ENCODE results near the gene SLC16A3. TPM values are rescaled to one million over a fixed set of nuclear protein-coding genes. Genes with fewer than 3 reads are reported as not detected.

Gene SLC16A3
- total RNA-seq, 1 donor from 2014 or later: 1.5 TPM

DNA sequence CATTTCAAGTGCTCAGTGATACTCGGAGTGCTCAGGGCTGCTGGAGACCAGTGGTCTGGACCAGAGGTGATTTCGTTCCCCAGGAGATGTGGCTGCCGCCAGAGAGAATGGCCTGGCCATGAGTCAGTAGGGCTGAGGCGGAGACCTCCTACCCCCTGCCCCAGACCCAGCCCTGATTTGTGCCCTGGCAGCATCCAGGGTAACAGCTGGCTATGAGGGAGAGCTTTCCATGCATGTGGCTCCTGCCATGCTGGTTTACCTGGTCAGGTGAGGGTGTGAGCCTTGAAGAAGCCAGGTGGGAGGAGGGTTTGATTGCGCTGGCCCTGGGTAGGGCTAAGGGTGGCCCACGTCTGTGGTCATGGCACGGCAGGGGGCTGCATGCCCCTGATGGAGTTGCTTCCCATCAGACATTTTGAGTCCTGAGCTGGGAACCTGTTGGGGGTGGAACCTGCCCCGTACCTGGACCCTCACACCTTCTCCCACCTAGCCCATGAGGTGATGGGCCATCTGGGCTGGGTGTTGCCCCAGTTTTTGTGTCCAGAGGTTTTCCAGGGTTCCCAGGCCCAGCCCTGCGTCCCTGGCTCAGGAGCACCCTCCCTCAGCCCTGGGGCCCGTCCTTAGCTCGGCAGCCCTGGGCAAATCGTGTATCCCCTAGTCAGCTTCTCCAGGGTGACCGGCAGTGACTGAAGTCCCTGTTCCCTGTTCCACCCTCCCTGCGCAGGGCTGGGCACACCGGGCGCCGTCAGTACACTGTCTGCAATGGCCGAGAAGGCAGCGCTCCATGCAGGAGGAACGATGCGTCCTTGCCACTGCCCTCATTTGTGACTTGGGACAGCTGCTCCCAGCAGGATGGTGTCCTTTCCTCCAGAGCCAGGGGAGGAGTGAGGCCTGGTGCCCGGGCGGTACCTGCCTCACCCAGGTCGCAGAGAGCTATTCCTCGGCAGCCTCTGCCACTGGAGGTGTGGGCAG lies 53.7 kb downstream of the SLC16A3 start:
- DNase-seq (ENCODE audit: low read depth, low spot score): no peak
- no peaks in the 10 kb centered on the region for H3K9me3 Mint-ChIP-seq
- no peaks in the 10 kb centered on the region for H3K36me3 Mint-ChIP-seq (ENCODE audit: low read depth)
- no peak overlapping the region for H3K27ac Mint-ChIP-seq (ENCODE audit: unreplicated experiment)
- peaks cover 29% of the 10 kb centered on the region for H3K4me1 Mint-ChIP-seq
- TF ChIP-seq, protein P1, sequence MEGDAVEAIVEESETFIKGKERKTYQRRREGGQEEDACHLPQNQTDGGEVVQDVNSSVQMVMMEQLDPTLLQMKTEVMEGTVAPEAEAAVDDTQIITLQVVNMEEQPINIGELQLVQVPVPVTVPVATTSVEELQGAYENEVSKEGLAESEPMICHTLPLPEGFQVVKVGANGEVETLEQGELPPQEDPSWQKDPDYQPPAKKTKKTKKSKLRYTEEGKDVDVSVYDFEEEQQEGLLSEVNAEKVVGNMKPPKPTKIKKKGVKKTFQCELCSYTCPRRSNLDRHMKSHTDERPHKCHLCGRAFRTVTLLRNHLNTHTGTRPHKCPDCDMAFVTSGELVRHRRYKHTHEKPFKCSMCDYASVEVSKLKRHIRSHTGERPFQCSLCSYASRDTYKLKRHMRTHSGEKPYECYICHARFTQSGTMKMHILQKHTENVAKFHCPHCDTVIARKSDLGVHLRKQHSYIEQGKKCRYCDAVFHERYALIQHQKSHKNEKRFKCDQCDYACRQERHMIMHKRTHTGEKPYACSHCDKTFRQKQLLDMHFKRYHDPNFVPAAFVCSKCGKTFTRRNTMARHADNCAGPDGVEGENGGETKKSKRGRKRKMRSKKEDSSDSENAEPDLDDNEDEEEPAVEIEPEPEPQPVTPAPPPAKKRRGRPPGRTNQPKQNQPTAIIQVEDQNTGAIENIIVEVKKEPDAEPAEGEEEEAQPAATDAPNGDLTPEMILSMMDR (conservative IDR thresholded peaks at IDR 0.05): no peak
- H3K4me3 Mint-ChIP-seq: no peak overlapping the region
- no peaks in the 10 kb centered on the region for H3K27me3 Mint-ChIP-seq (ENCODE audit: low read depth)

DNA sequence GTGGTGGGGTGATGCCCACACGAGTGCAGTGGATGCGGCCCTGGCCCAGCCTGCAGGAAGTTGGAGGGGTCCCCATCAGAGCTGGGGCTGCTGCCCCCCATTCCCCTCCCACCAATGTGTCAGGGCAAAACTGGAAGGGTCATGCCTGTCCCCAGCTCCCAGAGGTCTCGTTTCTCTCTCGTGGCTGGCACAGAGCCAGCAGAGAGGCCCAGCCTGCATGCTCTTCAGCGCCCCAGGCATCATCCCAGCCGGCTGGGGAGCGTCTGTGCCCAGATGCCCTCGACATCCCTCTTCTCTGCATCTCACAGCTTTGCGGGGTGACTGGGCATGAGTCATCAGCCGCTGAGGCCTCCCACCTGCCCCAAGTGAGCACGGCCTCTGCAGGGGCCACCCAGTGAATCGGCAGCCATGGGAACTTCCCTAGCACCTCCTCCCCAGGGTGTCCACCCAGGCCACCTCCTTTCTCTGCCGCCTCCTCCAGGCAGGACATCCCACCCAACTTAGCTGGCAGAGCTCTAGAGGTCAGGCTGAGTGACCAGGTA lies 54.4 kb downstream of the SLC16A3 start:
- DNase-seq (ENCODE audit: low read depth, low spot score): no peak
- TF ChIP-seq, protein P1 (conservative IDR thresholded peaks at IDR 0.05): no peak
- Mint-ChIP-seq H3K27ac (ENCODE audit: unreplicated experiment) (no peak overlapping the region), H3K36me3 (ENCODE audit: low read depth) (no peaks in the 10 kb centered on the region), H3K9me3 (no peaks in the 10 kb centered on the region), H3K4me3 (no peak overlapping the region), H3K27me3 (ENCODE audit: low read depth) (peaks cover 4% of the 10 kb centered on the region), H3K4me1 (peaks cover 29% of the 10 kb centered on the region)

DNA sequence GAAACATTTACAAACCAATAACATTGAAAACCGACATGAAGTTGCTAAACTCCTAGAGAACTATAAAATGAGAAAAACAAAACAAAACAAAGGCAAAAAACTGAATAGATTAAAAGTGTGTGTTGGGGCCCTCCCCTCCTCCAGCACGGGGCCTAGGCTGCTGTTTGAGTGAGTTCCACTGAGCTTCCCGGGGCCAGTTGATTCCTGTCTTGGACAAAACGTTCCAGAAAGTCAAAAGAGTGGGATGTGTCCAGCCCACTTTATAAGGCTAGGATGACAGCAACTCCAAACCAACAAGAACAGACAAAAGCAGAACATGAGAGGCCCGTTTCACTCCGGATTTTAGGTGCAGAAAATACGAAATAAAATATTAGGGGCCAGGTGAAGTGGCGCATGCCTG lies 56.3 kb downstream of the SLC16A3 start:
- H3K4me1 Mint-ChIP-seq: peaks cover 29% of the 10 kb centered on the region
- H3K36me3 Mint-ChIP-seq (ENCODE audit: low read depth): no peaks in the 10 kb centered on the region
- H3K9me3 Mint-ChIP-seq: no peaks in the 10 kb centered on the region
- H3K4me3 Mint-ChIP-seq: peak overlapping the region; percentile 1
- DNase-seq (ENCODE audit: low read depth, low spot score): no peak
- peaks cover 4% of the 10 kb centered on the region for H3K27me3 Mint-ChIP-seq (ENCODE audit: low read depth)
- H3K27ac Mint-ChIP-seq (ENCODE audit: unreplicated experiment): peak overlapping the region; percentile 7
- TF ChIP-seq, protein P1 (conservative IDR thresholded peaks at IDR 0.05): no peak

DNA sequence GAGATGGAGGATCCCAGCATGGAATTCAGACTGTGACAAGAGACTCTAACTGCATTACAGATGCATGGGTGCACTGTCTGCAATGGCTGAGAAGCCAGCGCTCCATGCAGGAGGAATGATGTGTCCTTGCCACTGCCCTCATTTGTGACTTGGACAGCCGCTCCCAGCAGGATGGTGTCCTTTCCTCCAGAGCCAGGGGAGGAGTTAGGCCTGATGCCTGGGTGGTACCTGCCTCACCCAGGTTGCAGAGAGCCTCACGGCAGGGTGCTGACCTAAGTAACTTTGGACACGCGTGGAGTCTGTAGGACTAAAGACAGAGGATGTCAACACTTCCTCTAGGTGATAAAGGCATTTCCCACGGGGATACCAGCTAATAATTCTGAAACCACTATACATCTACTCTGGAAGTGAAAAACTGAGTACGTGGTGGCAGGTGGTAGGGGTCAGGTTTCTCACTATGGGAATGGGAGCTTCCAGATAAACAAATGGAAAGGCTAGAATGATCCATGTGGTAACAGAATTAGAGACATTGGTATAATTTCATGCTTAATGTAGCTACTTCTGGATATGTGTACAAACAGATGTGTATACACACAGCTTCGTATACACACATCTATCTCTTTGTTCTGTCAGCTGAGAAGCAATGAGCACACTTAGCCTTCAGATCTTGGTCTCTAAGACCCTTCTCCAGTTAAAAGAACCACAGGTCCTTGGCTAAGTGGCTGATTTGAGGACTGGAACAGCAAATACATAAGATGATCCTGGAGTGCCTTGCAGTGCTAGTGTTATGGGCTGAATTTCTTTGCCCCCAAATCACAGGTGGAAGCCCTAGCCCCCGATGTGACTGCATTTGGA lies 58.4 kb downstream of the SLC16A3 start:
- peaks cover 4% of the 10 kb centered on the region for H3K27me3 Mint-ChIP-seq (ENCODE audit: low read depth)
- H3K4me1 Mint-ChIP-seq: peaks cover 27% of the 10 kb centered on the region
- no peak overlapping the region for H3K27ac Mint-ChIP-seq (ENCODE audit: unreplicated experiment)
- DNase-seq (ENCODE audit: low read depth, low spot score): no peak
- no peaks in the 10 kb centered on the region for H3K9me3 Mint-ChIP-seq
- no peaks in the 10 kb centered on the region for H3K36me3 Mint-ChIP-seq (ENCODE audit: low read depth)
- peak overlapping the region; percentile 19 for H3K4me3 Mint-ChIP-seq
- TF ChIP-seq, protein P1 (conservative IDR thresholded peaks at IDR 0.05): no peak

All from neural crest cell (in vitro differentiated cells).